HG03565 (cell line): ENCODE measurements around the gene BAIAP2.

Experiments
- ATAC-seq: cut with Tn5 transposase; IDR thresholded peaks from one replicate; pipeline ENCODE4 v1.9.1; 2021; ENCODE audit warnings: mild to moderate bottlenecking, moderate library complexity; ENCODE audit not compliant: unreplicated experiment

The BAIAP2 gene

DNA sequence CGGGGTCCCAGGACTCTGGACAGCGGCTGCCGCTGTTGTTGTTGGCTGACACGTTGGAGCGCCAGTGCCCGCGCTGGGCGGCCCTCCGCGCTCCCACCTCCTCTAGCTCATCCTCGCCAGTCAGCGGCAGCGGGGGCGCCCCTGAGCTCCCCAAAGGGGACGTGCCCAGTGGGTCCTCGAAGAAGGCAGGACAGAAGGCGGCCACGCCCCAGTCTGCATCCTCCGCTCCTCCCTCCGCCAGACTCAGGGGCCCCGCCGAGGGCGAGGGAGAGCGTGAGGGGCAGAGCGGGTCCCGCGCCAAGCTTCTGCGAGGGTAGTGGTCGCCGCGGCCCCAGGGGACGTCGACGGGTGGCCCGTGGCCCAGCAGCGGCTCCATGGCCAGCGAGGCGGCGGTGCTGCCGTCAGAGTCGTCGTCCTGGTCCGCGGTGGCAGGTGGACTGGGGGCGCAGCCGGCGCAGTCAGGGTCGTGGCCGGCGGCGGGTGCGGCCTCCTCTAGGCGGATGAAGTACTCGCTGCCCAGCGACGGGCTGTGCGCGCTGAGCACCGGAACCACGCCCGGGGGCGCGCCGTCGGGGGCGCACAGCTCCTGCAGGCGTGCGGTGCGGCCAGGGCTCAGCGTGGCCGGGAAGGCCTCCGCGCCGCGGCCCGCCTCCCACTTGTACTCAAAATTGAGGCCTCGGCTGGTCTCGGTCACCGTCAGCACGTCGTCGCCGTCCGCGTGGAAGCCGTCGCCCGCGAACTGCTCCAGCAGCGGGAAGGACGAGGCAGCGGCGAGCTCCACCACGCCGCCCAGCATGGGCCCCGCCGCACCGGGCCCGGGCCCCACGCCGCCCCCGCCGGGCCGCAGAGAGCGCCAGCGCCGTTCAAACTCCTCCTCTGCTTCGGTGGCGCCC lies 87.1 kb downstream of the BAIAP2 start:
- no peak for ATAC-seq

DNA sequence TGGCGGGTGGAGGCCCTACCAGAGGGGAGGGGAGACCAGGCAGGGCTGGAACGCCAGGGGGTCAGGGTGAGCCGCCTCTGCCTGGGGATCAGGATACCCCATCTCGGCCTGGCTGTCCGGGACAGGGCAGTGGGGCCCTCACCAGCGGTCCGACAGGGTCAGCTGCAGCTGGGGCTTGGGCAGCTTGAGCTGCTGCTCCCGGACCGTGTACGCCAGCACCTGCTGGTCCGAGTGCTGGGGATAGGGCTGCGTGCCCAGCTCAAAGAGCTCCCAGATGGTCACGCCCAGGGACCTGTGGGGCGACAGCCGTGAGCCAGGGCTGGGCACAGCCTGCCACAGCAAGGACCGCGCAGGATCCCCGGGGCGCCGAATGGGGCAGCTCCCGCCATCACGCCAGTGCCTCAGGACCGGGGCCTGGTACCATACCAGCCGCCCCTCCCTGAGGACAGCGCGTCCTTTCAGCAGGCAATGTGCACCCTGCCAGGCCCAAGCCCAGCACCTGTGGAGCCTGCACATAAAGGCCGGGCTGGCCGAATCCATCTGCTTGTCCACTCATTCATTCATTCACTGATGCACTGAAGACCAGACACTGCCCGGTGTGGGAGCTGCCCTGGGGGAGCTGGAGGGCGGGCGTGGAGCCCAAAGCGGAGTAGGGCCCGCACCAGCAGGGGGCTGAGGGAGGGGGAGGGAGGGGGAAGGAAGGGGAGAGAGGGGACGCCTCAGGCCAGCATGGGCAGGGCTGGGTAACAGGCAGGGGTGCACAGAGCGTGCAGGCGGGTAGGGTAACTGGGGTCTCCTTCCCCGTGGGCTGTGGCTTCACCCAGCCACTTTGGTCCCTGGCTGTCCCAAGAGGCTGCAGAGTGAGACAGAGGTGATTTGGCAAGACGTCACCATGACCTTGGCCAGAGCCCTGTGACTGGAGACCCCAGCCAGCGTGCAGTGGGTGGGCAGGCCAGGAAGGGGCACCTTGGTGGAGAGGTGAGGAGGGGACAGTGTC lies 88.4 kb downstream of the BAIAP2 start:
- no peak for ATAC-seq

DNA sequence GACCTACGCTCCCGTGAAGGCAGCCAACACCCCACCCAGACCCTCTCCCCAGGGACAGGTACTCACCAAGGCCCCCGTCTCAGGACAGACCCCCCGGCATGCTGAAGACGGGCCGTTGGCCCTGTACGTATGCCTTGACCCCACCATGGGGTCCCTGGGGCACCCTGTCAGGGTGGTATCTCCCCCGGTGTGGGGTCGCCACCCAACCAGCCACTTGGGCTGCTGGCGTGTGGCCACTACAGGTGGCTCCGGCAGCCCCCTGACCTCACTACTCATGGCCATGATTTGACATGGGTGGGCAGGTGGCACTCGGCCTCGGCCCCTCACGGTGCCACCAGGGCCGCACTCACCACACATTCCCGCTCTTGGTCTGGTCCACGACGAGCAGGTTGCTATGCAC lies 89.4 kb downstream of the BAIAP2 start:
- ATAC-seq: no peak

DNA sequence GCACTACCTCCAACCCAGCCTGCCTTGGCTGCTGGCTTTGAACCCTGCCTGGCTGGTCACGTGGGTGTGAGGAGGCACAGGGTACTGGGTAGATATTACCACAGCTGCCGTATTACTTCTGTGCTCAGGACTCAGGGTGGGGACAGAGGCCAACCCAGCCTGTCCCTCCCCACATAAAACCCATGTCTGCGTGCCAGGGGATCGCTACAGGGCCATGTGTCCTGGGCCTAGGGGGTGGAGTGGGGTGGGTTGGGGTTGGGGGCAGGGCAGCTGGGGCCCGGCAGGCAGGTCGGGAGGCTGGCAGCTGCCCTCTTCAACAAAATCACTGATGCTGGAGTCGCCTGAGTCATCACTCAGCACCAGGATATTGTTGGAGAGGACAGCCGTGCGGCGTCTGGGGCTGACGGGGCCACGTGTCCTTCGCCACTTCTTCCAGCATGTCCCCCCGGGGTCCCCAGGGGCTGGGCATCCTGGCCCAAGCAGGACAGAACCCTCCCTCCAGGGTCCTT lies 90.7 kb downstream of the BAIAP2 start:
- no peak for ATAC-seq

DNA sequence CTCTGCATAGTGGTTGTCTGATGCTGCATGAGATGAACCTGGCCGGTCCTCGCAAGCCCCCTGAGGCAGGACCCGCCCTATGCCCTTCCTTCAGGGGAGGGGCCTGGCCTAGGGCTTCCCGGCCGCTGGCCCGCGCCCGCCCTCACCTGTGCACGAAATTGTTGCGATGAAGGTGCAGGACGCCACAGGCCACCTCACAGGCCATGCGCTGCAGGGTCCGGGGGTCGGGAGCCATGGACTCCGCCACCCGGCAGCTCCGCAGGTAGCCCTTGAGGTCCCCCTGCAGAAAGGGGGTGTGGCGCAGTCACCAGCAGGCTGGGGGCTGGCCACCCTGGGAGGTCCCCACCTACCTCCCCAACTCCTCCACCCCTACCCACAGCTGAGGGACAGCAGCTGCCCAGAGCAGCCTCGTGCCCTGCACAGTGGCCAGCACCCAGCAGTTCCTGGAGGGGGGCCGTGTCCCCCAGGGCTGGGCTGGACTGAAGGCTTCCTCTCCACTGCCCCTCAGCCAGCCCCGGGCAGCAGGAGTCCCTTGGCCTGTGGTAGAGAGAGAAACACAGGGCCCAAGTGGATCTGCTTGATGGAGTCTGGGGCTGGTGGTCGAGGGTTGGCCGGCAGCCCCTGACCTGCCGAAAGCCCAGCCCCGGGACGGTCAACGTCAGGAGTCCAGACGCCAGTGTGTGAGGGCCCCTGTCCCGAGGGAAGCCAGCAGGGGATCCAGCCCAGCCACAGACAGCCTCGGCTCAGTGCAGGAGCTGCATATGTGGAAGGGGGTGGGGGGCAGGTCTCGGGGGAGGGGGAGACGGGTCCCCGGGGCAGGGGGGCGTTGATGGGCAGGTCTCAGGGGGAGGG lies 91.6 kb downstream of the BAIAP2 start:
- no peak for ATAC-seq

DNA sequence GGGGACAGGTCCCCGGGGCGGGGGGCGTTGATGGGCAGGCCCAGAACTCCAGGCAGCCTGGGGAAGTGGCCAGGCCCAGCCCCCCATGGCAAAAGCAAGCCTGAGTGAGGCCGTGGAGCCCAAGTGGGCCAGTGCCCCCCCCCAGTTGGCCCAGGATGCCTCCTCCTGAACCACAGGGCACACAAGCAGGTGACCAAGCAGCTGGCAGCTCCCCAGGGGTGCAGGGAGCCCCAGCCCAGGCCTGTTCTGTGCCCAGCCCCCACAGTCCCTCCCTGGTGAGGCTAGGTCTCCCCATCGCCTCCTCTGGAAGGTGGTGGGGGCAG lies 92.1 kb downstream of the BAIAP2 start:
- ATAC-seq: no peak

DNA sequence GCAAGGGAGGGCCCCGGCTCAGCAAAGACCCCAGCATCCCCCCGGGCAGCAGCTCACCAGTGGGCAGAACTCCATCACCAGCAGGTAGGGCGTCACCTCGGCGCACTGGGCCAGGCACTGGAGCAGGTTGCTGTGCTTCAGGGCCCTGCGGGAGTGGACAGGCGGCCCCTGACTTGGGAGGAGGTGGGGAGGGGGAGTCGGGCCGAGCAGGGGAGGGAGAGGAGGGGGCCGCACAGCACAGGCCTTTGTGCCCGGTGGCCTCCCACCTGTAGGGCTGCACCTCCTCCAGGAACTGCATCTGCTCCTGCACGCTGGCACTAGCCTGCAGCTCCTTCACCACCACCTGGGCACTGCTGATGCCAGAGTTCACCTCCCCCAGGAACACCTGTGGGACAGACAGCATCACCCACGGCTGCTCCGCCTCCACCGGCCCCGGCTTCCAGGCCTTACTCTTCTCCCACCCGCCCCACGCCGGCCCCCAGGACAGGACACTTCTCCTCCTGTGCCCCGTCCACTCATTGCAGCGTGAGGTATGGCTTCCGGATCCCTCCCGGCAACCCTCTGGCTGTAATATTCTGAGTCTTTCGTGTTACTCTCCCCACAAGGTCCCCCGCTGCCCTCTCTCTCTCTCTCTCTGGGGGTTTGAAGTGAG lies 92.7 kb downstream of the BAIAP2 start:
- no peak for ATAC-seq

DNA sequence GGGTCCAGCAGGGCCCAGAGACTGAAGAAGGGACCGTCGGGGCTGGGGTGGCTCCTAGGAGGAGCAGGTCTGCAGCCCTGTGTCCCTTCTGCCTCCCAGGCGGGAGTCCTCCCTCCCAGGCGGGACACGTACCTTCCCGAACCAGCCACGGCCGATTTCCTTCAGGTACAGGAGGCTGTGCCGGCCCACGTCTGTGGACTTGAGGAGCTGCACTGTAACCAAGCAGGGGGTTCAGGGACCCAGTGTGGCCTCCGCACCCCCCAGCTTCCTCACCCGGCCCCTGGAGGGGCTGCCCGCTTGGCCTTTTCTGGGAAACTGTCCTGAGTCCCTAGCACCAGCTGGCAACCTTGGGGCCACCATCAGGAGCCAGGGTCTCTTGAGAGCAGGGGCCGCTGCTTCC lies 93.4 kb downstream of the BAIAP2 start:
- no peak for ATAC-seq

DNA sequence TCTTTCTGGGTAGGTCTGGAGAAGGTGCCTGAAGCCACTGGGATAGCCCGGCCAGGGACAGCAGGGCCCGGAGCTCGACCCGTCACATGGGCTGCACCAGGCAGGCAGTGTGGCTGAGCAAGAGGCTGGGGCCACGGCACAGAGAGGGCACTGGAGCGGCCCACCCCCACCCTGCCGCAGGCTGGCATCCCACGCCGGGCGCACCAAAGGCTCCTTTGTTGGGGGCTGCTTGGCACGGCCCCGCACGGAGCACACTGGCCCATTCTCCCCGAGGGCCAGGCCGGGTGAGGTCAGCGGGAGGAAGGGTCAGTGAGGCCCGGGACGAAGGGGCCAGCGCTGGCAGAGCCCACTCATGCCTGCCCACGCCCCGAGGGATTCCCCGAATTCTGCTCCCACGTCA lies 93.8 kb downstream of the BAIAP2 start:
- no peak for ATAC-seq

DNA sequence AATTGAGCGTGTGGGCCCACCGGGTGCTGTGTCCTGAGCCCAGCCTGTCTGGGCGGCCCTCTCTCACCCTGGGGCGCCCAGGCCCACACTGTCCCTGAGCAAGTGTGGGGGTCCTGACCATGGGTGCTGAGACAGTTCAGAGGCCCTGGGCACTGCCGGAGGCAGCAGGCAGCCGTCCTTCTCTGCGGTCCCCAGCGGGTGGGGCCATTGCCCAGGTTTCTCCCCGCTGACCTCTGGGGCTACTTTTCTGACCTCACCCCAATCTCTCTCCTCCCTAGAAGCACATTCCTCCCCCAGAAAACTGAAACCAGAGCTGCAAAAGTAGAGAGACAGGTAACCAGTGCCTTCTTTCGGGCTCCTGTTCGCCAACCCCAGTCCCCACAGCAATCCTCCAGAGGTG lies 94.3 kb downstream of the BAIAP2 start:
- ATAC-seq: no peak

DNA sequence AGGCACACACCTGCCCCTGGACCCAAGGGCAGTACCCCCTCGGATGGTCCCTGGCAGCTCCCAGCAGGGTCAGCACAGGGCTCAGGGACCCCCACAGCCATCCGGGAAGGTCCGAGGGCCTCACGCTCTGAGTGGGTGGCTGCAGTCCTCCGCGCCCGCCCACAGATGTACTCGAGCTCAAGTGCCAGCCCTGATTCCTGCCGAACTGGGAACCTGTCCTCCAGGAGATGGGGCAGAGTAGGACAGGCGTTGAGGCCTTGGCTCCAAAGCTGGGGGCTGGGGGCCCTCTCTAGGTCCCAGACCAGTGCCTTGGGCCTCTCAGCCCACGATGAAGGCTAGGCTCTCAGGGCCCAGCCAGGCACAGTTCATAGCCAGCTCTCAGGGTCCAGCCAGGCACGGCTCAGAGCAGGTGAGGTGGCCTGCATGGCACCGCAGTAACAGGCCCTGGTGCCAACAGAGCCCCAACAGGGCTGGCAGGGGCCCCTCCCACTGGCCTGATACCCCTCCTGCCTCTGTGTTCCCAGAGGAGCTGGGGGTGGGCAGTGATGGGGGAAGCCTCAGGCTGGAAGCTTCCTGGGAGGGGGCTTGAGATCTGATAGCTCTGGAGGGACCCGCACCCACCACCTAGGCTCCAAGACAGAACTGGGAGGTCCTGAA lies 94.9 kb downstream of the BAIAP2 start:
- no peak for ATAC-seq

DNA sequence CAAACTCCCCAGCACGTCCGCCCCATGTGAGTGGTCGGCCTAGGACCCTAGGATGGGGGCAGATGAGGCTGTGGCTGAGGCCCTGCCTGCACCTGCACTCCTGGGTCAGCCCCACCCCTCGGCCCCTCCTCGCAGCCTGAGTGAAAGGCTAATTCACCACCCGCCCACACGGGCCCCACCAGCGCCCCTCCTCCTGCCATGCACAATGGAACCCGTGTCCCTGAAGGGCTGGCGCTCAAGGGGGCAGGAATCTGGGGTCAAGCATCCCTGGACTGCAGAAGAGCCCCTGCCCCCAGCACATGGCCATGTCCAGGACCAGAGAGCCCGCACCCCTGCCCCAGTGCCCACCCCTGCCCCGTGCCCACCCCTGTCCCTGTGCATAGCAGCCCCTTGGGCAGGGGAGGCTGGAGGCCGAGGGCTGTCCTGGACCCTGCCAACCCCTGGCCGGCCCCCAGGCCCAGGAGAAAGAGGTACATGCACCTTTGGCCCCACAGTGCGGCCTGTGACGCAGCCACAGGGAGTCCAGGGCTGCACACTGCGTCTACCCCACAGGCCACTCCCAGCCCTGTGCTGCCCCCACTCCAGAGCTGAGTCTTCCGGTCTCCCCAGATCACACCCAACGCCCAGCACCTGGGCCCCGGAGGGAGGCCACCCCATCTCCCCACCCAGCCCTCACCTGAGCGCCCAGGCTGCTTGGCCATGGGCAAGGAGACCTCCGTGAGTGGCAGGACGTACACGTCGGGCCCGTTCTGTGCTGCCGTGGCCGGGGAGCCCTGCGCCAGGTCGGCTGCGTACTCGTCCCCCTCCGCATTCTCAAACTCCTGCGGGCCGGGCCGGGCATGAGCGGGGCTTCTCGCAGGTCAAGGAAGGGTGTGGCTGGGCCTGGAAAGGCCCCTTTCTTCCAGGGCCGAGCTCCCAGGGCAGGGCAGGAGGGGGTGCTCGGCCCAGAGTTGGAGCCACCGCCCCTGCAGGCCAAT lies 95.7 kb downstream of the BAIAP2 start:
- no peak for ATAC-seq

DNA sequence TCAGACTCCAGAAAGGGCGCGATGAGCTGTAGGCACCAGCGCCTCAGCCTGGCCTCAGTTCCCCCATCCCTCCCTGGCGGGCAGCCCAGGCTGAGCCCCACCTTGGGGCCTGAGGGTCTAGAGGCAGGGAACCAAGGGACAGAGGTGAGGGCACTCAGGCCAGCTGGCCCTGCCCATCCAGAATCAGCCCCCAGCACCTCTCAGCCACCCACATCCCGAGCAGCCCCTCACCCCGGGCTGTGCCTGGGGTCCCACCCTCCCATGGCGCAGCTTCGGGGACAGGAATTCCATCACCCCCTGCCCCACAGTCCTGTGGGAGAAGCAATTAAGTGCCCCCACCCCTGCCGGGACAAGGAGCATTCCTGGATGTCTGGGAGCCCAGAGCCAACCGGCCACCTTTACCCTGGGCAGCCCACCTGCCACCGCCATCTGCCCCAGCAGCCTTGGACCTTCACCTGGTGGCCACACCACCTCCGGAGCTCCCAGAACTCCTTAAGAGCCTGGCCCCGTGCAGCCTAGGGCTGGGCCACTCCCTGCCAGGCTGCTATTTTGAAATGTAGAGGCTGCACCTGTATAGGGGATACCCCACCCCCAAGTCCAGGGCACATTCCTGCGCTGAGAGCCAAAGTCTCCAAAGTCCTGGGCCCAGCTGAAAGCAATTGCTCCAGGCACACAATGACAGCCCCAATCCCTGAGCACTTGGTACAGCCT lies 96.7 kb downstream of the BAIAP2 start:
- no peak for ATAC-seq

DNA sequence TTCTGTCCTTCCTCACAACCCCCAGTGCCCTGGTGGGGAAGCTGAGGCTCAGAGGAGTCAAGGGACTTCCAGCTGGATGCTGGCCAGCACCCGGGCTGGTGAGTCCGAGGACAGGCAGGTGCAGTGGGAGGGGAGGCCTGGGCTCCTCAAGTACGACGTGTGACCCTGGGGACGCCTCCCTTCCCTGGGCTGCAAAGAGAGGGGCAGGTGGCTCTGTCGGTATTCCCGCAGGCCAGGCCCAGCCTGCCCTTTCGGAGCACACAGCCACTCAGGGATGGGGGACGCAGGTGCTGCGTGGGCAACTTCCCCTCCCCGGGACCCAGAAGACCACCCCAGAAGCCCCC lies 97.2 kb downstream of the BAIAP2 start:
- no peak for ATAC-seq

DNA sequence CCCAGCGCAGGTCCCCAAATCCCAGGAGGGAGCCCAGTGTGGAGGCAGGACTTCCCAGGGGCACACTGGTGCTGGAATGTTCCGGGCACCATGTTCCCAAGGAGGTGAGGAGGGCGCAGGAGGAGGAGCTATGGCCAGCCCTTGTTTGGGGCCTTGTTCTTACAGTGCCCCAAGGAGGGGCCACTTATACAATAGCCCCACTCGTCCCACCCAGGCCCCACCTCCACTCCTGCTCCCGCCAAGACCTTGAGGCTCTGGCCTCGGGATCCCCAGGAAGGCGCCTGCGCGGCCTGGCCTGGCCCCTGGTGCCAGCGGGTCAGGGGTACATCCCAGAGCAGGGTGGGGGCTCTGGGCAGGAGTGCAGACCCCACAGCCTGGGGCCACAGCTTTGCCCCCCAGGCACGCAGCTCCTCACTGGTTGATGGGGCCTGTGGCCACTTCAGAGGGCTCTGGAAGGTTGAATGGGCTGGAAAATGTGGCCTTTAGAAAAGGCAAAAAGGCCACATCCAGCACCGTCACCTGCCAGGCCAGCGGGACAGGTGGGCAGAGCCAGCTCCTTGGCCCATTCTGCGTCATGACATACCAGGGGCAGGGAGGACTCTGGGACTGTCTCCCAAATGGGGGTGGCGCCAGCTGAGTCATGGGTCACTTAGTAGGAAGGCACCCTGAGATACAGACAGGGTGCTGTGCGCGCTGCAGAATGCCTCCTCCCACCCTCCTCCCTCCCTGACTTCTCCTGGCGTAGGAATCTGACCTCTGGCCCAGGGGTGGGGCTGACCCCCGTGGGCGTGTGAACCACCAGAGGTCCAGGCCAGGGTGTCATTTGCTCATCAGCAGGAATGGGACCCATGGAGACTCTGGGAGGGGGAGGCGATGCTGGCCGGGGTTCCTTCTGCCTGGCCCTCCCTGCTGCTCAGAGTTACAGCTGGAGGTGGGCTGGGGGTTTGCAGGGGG lies 98.1 kb downstream of the BAIAP2 start:
- no peak for ATAC-seq

DNA sequence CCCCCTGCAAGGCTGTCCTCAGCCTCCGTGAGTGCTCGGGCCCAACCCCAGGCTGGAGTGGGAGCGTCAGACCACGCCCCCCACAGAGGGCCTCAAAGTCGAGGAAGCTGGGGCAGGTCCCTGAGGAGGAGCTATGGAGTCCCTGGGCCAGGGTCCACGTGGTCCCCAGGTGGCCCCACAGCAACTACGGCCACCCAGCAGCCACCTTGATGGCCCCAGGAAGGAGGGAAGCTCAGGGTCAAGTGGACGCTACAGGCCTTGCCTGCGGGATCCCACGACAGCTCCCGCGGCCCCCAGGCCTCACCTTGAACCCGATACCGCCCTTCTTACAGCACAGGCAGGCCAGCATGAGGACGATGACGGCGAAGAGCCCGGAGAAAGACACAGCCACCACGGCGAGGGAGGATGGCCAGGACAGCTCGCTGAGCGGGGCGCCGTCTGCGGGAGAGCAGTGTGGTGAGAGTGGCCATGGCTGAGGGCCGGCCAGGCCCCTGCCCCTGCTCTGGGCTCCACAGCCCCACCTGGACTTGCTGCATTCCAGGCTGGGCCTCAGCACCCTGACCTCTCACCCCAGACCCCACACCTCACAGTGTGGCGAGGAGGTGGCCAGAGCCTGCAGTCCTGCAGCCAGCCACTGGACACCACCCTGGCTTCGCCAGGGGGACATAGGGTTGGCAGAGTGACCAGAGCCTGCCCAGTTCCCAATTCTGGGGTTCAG lies 99.3 kb downstream of the BAIAP2 start:
- ATAC-seq: no peak
